ENCODE results near the gene DOK7.

GRCh38 chr4:3450643-3451042, 12.5 kb upstream of the DOK7 start:
- TF ChIP-seq, protein P1, sequence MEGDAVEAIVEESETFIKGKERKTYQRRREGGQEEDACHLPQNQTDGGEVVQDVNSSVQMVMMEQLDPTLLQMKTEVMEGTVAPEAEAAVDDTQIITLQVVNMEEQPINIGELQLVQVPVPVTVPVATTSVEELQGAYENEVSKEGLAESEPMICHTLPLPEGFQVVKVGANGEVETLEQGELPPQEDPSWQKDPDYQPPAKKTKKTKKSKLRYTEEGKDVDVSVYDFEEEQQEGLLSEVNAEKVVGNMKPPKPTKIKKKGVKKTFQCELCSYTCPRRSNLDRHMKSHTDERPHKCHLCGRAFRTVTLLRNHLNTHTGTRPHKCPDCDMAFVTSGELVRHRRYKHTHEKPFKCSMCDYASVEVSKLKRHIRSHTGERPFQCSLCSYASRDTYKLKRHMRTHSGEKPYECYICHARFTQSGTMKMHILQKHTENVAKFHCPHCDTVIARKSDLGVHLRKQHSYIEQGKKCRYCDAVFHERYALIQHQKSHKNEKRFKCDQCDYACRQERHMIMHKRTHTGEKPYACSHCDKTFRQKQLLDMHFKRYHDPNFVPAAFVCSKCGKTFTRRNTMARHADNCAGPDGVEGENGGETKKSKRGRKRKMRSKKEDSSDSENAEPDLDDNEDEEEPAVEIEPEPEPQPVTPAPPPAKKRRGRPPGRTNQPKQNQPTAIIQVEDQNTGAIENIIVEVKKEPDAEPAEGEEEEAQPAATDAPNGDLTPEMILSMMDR (IDR thresholded peaks at IDR 0.05): no peak
- TF ChIP-seq POLR2A (IDR thresholded peaks at IDR 0.05): no peak

All from Peyer's patch (tissue), 4 donors.